Coronary artery (tissue), 2 donors: ENCODE measurements around the gene SYCE1.
"Not testable (repeated sequence)": the region's sequence is repeated elsewhere in the genome, so short reads cannot be mapped to it uniquely, and the experiment has no call there.

Source experiments
- DNase-seq: peaks from one replicate; pipeline ENCODE4 v3.0.0-alpha.2; 2017; ENCODE audit warnings: low spot score
- H3K27ac ChIP-seq, 2 donors: fragments of 200-600 bp; sonication (generic); one replicate each; pipeline ENCODE4 v1.5.1; 2016 to 2019
- H3K4me3 ChIP-seq: fragments of 200-600 bp; sonication (generic); 2 replicates; pipeline ENCODE4 v1.5.1; 2016; ENCODE audit warnings: mild to moderate bottlenecking, moderate library complexity
- TF ChIP-seq, protein P1 (sequence below): fragments of 200-600 bp; sonication (generic); IDR thresholded peaks from one replicate; pipeline ENCODE4 v1.5.1; 2019; ENCODE audit warnings: antibody characterized with exemption

Gene SYCE1

DNA sequence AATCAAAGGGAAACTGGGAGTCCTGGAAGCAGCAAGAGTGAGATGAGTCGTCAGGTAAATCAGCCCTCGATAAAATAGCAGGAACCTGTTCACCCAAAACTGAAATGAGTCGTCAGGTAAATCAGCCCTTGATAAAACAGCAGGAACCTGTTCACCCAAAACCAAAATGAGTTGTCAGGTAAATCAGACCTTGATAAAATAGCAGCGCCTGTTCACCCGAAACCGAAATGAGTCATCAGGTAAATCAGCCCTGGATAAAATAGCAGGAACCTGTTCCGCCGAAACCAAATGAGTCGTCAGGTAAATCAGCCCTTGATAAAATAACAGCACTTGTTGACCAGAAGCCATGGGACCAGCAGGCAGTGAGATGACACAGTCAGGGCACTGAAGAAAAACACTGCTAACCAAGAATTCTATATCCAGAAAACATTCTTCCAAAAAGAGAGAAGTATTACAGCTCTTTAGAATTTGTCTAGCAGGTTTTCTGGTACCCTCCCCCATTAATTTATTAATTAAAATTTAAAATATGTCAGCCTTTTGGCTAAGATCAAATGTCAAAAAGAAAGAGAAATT, 41.7 kb downstream of the SYCE1 start:
- H3K27ac ChIP-seq, result no peak overlapping the region
- TF ChIP-seq, protein P1, sequence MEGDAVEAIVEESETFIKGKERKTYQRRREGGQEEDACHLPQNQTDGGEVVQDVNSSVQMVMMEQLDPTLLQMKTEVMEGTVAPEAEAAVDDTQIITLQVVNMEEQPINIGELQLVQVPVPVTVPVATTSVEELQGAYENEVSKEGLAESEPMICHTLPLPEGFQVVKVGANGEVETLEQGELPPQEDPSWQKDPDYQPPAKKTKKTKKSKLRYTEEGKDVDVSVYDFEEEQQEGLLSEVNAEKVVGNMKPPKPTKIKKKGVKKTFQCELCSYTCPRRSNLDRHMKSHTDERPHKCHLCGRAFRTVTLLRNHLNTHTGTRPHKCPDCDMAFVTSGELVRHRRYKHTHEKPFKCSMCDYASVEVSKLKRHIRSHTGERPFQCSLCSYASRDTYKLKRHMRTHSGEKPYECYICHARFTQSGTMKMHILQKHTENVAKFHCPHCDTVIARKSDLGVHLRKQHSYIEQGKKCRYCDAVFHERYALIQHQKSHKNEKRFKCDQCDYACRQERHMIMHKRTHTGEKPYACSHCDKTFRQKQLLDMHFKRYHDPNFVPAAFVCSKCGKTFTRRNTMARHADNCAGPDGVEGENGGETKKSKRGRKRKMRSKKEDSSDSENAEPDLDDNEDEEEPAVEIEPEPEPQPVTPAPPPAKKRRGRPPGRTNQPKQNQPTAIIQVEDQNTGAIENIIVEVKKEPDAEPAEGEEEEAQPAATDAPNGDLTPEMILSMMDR, result no peak
- no peak overlapping the region for H3K4me3 ChIP-seq
- no peak for DNase-seq

DNA sequence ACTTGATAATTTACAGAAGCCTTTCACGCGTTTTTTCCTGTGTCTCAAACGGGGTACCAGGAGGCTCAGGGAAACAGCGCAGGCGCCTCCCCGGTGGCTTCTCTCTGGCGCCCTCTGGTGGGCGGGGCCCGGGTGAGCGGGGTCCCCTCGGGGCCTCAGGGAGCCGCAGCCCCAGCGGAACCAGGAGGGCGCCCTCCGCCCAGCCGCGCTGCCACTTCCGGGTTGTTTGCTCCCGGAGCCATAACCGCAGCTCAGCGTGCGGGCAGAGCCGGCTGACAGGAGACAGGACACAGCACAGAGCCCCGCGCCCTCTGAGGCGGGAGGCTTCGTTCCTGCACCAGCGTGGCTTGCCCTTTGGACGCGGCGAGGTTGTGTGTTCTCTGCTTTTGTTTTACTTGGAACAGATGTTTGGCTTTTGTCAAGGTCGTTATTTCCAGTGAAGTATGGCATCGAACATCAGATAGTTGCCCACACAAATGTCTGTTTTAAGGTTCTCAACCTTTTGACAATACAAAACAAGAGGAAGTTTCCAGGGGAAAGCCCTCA, 45.1 kb downstream of the SYCE1 start:
- H3K4me3 ChIP-seq, result peak overlapping the region; percentile 66
- DNase-seq, result no peak
- TF ChIP-seq, protein P1, result peak; percentile 56
- H3K27ac ChIP-seq, result no peak overlapping the region

DNA sequence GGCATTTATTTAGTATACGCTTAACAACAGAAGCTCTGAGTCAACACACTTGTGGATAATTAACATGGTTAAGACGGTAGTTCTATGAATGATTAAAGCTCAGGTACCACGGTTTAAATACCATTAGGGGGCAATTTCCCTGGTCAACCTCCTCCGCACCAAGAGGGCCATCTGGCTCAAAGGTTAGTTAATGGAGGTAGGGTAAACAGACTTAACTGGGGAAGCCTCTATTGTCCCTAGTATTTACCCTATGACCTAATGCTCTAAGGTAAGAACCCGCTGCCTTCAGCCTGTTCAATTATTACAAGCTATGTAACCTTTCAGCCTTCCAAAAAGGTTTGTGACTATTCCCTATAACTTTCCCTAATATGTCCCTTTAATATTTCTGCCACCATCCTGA, 46.9 kb downstream of the SYCE1 start:
- H3K27ac ChIP-seq, H3K4me3 ChIP-seq, DNase-seq: not testable (repeated sequence)

DNA sequence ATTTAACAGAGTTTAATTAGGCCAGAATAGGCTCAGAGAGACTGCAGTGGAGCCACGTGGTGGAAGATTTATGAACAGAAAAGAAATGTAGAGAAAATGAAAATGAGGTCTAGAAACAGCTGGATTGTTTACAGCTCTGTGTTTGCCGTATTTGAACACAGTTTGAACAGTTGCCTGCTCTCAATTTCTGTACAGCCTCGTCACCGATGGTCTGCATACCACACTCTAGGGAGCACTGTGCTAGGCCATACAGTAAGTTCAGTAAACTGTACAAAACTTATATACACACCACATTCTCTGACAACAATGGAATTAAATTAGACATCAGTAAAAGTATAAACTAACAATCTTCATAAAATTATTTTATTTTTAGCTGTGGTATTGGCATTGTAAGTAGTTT, 49.3 kb downstream of the SYCE1 start:
- no peak overlapping the region for H3K27ac ChIP-seq
- no peak for DNase-seq
- TF ChIP-seq, protein P1, result no peak
- H3K4me3 ChIP-seq, result no peak overlapping the region

DNA sequence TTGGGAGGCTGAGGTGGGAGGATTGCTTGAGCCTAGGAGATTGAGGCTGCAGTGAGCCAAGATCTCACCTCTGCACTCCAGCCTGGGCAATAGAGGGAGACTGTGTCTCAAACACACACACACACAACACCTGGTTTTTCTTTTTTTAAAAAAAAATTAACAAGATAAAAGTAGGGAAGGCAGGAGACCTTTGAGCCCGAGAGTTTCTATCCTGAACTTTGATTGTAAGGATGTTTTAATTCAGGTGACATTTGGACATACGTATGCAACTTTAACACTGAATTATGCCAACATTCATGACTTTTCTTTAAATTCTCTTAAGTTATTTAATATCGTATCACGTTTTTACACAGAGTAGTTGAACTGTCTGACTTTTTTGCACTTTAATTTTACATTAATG, 49.9 kb downstream of the SYCE1 start:
- Histone ChIP-seq H3K4me3 (no peak overlapping the region), H3K27ac (no peak overlapping the region)
- TF ChIP-seq, protein P1, result no peak
- no peak for DNase-seq

DNA sequence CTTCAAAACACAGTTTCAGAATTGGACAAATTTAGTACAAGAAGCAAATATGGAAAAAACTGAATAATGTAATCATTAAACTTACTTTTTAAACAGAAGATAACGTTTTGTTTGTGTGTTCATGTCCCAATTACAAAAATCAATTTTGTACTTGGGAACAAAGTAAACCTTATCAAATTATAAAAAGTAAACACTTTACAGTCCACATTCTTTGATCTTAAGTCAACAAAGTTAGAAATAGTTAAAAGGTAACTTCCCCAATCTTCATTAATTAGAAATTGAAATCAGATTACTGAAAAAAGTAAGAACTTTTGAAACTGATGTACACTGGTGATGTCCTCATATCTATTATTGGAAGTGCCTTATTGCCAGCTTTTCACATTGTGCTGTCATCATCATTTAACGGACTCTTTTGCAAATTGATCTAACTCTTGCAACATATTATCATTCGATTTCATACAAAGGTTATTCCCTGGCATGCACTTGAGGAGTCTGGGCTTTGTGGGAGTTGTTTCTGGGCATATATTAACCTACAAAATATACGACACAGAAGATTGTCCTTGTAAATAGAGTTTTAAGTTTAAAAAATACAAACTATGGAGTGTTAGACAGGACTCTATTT, 53.4 kb downstream of the SYCE1 start:
- TF ChIP-seq, protein P1, result no peak
- Histone ChIP-seq H3K4me3 (no peak overlapping the region), H3K27ac (no peak overlapping the region)
- DNase-seq, result no peak

DNA sequence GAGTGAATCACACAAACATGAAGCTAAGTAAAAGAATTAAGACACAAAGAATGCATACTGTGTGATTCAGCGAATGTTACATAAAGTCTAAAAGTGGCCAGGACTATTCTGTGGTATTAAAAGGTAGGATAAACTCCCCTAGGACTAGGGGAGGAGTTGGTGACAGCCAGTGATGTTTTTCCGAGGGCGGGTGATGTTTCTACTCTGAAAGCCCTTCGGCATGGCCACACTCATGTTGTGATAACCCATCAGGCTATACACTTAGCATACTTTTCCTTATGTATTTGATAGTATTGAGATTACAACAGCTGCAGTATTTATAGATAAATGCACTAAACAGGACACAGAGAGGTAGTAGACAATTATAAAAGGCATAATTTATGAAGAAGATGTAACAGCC, 54.0 kb downstream of the SYCE1 start:
- H3K27ac ChIP-seq, result no peak overlapping the region
- TF ChIP-seq, protein P1, result no peak
- DNase-seq, result no peak
- H3K4me3 ChIP-seq, result no peak overlapping the region
